ENCODE data around the gene PPP3R2. TPM values are rescaled to one million over a fixed set of nuclear protein-coding genes. Genes with fewer than 3 reads are reported as not detected.
"Not testable (repeated sequence)": the region's sequence is repeated elsewhere in the genome, so short reads cannot be mapped to it uniquely, and the experiment has no call there.

Gene PPP3R2
- polyA plus RNA-seq, 6 donors from 2014 or later: not detected

- H3K4me1 Mint-ChIP-seq: peaks cover 9 to 14% (median 9%) of the 10 kb centered on the region in 3 donors
- no peaks in the 10 kb centered on the region for H3K36me3 Mint-ChIP-seq
- H3K27ac Mint-ChIP-seq: no peak overlapping the region
- H3K9me3 Mint-ChIP-seq: no peaks in the 10 kb centered on the region
- DNase-seq (no peak), ATAC-seq (ENCODE audit: low read depth in 2 of 2) (no peak)
- H3K27me3 Mint-ChIP-seq: peaks cover 2 to 4% (median 3%) of the 10 kb centered on the region in 3 donors
- H3K4me3 Mint-ChIP-seq: no peak overlapping the region
These were observed 14.8 kb downstream of the PPP3R2 start for GRCh38 chr9:101579711-101580545.

DNA sequence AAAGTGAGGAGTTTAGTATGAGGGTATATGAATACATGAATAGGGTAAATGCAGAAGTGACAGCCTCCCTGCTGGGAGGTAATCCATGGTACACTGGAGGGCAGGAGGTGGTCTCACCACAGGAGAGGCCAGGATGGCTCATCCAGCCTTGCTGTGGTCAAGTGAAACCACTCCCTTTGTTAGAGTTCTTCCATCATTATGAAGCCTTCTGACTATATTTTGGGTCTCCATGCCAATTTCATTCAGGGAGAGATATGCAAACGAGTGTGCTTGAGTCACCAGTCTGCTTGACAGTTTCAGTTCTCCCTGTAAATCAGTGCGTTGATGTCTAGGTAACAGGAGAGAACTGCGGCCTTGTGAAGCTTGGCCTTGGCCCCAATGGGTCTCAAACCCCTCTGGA, 16.4 kb downstream of the PPP3R2 start:
- H3K4me3 Mint-ChIP-seq: no peak overlapping the region

GRCh38 chr9:101574731-101575333, 19.9 kb downstream of the PPP3R2 start:
- H3K4me3 Mint-ChIP-seq: no peak overlapping the region
- H3K36me3 Mint-ChIP-seq: peaks cover 0 to 7% of the 10 kb centered on the region in 2 donors
- ATAC-seq (ENCODE audit: low read depth in 2 of 2) (no peak), DNase-seq (no peak)
- peaks cover 9 to 14% (median 9%) of the 10 kb centered on the region in 3 donors for H3K4me1 Mint-ChIP-seq
- no peaks in the 10 kb centered on the region for H3K9me3 Mint-ChIP-seq
- no peaks in the 10 kb centered on the region for H3K27me3 Mint-ChIP-seq
- H3K27ac Mint-ChIP-seq: no peak overlapping the region

More for the DNA sequence above, 16.4 kb downstream of the PPP3R2 start:
- no peaks in the 10 kb centered on the region for H3K36me3 Mint-ChIP-seq
- H3K4me1 Mint-ChIP-seq: peaks cover 9 to 14% (median 9%) of the 10 kb centered on the region in 3 donors
- H3K27me3 Mint-ChIP-seq: peaks cover 0 to 3% (median 0%) of the 10 kb centered on the region in 3 donors
- ATAC-seq (ENCODE audit: low read depth in 2 of 2): peak; percentile 23 to 61
- no peaks in the 10 kb centered on the region for H3K9me3 Mint-ChIP-seq
- DNase-seq: no peak
- peak overlapping the region in 2 of 6 donors; percentile 48 to 54 for H3K27ac Mint-ChIP-seq

- Mint-ChIP-seq H3K27me3 (no peaks in the 10 kb centered on the region), H3K9me3 (no peaks in the 10 kb centered on the region), H3K4me1 (no peaks in the 10 kb centered on the region), H3K4me3 (no peak overlapping the region), H3K27ac (no peak overlapping the region), H3K36me3 (peaks cover 14 to 18% of the 10 kb centered on the region in 2 donors)
- ATAC-seq (ENCODE audit: low read depth in 2 of 2) (no peak), DNase-seq (no peak)
These were observed 22.5 kb downstream of the PPP3R2 start for GRCh38 chr9:101572316-101572715.

DNA sequence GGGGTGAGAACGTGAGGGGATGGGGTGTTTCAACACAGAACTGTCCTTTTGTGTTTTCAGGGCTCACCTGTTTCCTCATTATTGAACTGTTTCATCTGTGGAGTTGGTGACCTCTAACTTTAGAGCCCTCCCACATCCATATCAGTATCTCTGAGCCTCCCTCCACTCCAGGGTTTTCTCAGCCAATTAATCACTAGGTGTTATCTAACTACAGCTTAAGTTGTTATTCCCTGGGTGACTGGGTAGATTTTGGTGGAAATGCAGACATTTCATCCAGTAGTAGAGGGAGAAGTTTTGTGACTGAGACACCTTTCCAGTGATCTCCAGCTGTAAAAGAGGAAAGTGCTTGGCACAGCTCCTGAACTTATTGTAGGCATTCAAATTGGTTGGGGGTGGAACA, 23.7 kb downstream of the PPP3R2 start:
- Mint-ChIP-seq H3K27me3 (no peaks in the 10 kb centered on the region), H3K27ac (no peak overlapping the region), H3K36me3 (peaks cover 14 to 21% of the 10 kb centered on the region in 2 donors), H3K9me3 (no peaks in the 10 kb centered on the region), H3K4me1 (no peaks in the 10 kb centered on the region), H3K4me3 (no peak overlapping the region)
- ATAC-seq (ENCODE audit: low read depth in 2 of 2): no peak
- no peak for DNase-seq

- H3K36me3 Mint-ChIP-seq: peaks cover 19 to 29% of the 10 kb centered on the region in 2 donors
- ATAC-seq (ENCODE audit: low read depth in 2 of 2) (no peak), DNase-seq (no peak)
- H3K4me3 Mint-ChIP-seq: no peak overlapping the region
- H3K9me3 Mint-ChIP-seq: no peaks in the 10 kb centered on the region
- no peaks in the 10 kb centered on the region for H3K4me1 Mint-ChIP-seq
- H3K27ac Mint-ChIP-seq: no peak overlapping the region
- no peaks in the 10 kb centered on the region for H3K27me3 Mint-ChIP-seq
These were observed 24.8 kb downstream of the PPP3R2 start for GRCh38 chr9:101569741-101570501.

DNA sequence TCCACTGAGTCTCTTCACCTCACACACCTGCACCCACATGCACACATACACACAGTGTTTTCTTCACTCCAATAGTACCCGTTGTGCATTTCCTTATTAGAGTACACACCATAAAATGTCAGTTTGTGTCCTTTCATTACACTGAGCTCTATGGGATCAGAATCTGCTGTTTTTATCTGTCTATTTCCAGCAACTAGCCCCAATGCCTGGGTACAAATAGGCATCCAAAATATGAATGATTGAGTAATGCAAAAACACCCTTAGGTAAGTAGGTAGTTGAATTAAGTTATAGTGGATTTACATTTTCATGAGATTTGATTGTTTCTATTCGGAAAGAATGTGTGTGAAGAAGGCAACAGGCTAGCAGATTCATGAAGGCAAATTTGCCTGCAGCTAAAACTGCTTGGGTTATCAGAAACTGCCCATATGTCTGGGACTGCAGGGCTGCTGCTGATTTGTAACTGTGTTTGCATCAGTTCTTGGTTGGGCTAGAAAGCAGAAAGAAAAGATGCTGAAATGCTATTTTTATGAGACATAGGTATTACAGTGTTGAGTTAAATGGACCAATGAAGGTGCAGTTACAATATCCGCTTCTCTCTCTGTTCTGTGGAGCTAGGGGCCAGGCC, 26.9 kb downstream of the PPP3R2 start:
- peaks cover 33 to 46% of the 10 kb centered on the region in 2 donors for H3K36me3 Mint-ChIP-seq
- peak overlapping the region in 1 of 8 donors; percentile 43 for H3K4me3 Mint-ChIP-seq
- no peak for ATAC-seq (ENCODE audit: low read depth in 2 of 2)
- H3K9me3 Mint-ChIP-seq: no peaks in the 10 kb centered on the region
- H3K27me3 Mint-ChIP-seq: no peaks in the 10 kb centered on the region
- H3K27ac Mint-ChIP-seq: peak overlapping the region in 1 of 6 donors; percentile 5
- no peaks in the 10 kb centered on the region for H3K4me1 Mint-ChIP-seq
- no peak for DNase-seq

- Mint-ChIP-seq H3K4me3 (no peak overlapping the region), H3K27ac (peak overlapping the region in 2 of 6 donors; percentile 22 to 30), H3K4me1 (no peaks in the 10 kb centered on the region), H3K9me3 (no peaks in the 10 kb centered on the region), H3K36me3 (peaks cover 40 to 53% of the 10 kb centered on the region in 2 donors), H3K27me3 (no peaks in the 10 kb centered on the region)
- DNase-seq: no peak
- no peak for ATAC-seq (ENCODE audit: low read depth in 2 of 2)
These were observed 27.7 kb downstream of the PPP3R2 start for GRCh38 chr9:101566904-101567724.

DNA sequence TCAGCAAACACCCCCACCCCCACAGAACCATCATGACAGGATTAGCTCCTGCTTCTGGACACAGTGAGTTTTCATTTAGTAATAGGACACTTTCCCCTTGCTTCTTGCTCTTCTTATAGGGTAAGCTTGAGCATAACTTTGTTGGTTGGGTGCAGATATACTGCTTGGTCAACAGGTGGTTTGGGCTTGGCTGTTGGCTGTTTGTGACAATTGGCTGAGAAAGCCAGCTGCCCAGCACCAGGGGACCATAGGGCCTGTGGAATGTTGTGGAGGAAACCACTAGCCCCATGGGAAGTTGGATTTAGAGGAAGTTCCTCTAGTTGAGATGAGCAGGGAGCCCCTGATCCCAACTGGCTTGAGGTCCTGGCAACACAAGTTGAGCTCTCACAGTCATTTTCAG, 30.5 kb downstream of the PPP3R2 start:
- ATAC-seq (ENCODE audit: low read depth in 2 of 2) (no peak), DNase-seq (no peak)
- Mint-ChIP-seq H3K27ac (no peak overlapping the region), H3K36me3 (peaks cover 58 to 70% of the 10 kb centered on the region in 2 donors), H3K4me3 (no peak overlapping the region), H3K27me3 (no peaks in the 10 kb centered on the region), H3K9me3 (no peaks in the 10 kb centered on the region), H3K4me1 (peaks cover 0 to 7% (median 6%) of the 10 kb centered on the region in 3 donors)

DNA sequence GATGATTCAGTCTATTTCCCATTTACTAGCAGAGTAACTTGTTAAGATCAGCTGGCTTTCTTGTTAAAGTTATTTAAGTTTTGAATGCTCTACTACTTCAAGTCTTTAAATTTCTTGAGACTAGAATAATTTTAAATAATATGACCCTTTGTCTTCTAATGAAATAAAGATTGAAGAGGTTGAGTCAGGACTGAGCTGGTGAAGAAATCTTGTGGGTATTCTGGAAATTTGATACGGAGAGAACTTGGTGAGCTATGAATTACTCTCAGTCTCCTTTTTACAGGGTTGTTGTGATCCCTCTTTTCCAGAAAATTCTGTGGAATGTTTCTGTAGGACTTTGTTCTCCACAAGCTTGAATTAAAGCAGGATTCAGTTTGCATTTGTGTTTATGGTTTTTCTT, 31.8 kb downstream of the PPP3R2 start:
- Mint-ChIP-seq H3K27me3 (no peaks in the 10 kb centered on the region), H3K36me3 (peaks cover 62 to 79% of the 10 kb centered on the region in 2 donors), H3K4me3 (no peak overlapping the region), H3K9me3 (peaks cover 0 to 6% (median 2%) of the 10 kb centered on the region in 7 donors), H3K27ac (peak overlapping the region in 1 of 6 donors; percentile 15), H3K4me1 (peaks cover 0 to 7% (median 6%) of the 10 kb centered on the region in 3 donors)
- no peak for ATAC-seq (ENCODE audit: low read depth in 2 of 2)
- no peak for DNase-seq

GRCh38 chr9:101561740-101562139, 33.0 kb downstream of the PPP3R2 start:
- ATAC-seq (ENCODE audit: low read depth in 2 of 2): no peak

DNA sequence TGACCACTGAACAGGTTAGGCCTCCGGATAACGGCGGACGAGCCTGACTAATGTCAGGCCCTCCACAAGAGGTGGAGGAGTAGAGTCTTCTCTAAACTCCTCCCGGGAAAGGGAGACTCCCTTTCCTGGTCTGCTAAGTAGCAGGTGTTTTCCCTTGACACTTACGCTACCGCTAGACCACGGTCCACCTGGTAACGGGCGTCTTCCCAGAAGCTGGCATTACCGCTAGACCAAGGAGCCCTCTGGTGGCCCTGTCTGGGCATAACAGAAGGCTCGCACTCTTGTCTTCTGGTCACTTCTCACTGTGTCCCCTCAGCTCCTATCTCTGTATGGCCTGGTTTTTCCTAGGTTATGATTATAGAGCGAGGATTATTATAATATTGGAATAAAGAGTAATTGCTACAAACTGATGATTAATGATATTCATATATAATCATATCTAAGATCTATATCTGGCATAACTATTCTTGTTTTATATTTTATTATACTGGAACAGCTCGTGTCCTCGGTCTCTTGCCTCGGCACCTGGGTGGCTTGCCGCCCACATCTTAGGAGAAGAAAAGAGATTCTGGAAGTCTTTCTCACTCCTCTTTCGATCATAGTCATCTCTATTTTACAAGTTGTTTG, 45.2 kb downstream of the PPP3R2 start:
- H3K4me1 Mint-ChIP-seq; H3K9me3 Mint-ChIP-seq; H3K27me3 Mint-ChIP-seq; DNase-seq; ATAC-seq (ENCODE audit: low read depth in 2 of 2); H3K4me3 Mint-ChIP-seq; H3K27ac Mint-ChIP-seq: not testable (repeated sequence)
- H3K36me3 Mint-ChIP-seq: peaks cover 56 to 78% of the 10 kb centered on the region in 2 donors

More at GRCh38 chr9:101561740-101562139, 33.0 kb downstream of the PPP3R2 start:
- H3K27ac Mint-ChIP-seq: no peak overlapping the region
- DNase-seq: no peak
- no peaks in the 10 kb centered on the region for H3K27me3 Mint-ChIP-seq
- H3K4me3 Mint-ChIP-seq: no peak overlapping the region
- peaks cover 0 to 7% (median 6%) of the 10 kb centered on the region in 3 donors for H3K4me1 Mint-ChIP-seq
- H3K9me3 Mint-ChIP-seq: peaks cover 0 to 6% (median 4%) of the 10 kb centered on the region in 7 donors
- peaks cover 74 to 80% of the 10 kb centered on the region in 2 donors for H3K36me3 Mint-ChIP-seq
